ENCODE results near the gene LUC7L. TPM values are rescaled to one million over a fixed set of nuclear protein-coding genes. Genes with fewer than 3 reads are reported as not detected.

LUC7L gene
- total RNA-seq, result 100 to 1,000 TPM in 1 of 2 donors, 10 to 100 TPM in 1; 63.4 to 117 TPM
- 100 to 1,000 TPM; 158 to 199 TPM for polyA plus RNA-seq (ENCODE audit: insufficient read length in 2 of 2)
- long read RNA-seq, donor 1, transcript LUC7L-201 (10 exons, 1,456 nt), result major isoform, 7 of 35 reads
- long read RNA-seq, donor 1, partial matches to known transcripts, result 17 of 35 reads
- long read RNA-seq, donor 1, other reads (novel, unspliced or antisense), result 0 of 35 reads
- long read RNA-seq, donor 2, partial matches to known transcripts, result 0 of 5 reads
- long read RNA-seq, donor 2, other reads (novel, unspliced or antisense), result 0 of 5 reads
- long read RNA-seq, donor 3, partial matches to known transcripts, result 3,584 of 3,647 reads
- long read RNA-seq, donor 3, other reads (novel, unspliced or antisense), result 56 of 3,647 reads
- long read RNA-seq, donor 4, transcript LUC7L-201 (10 exons, 1,456 nt), result major isoform, 7 of 50 reads
- long read RNA-seq, donor 4, partial matches to known transcripts, result 33 of 50 reads
- long read RNA-seq, donor 4, other reads (novel, unspliced or antisense), result 0 of 50 reads

GRCh38 chr16:228852-229730, at the start of gene LUC7L:
TSS of gene LUC7L (minus strand) at chr16:229449. CDS start at chr16:229339, 110 bp downstream.
- Histone ChIP-seq H3K4me1 (ENCODE audit: control insufficient read depth, insufficient read depth, low read length) (peaks cover 14% of the 10 kb centered on the region), H3K4me3 (ENCODE audit: low read depth, low read length) (peak within 1 kb of the TSS; percentile 94), H3K36me3 (ENCODE audit: control insufficient read depth, insufficient read depth, low read length) (peaks cover 23% of the 10 kb centered on the region), H3K27ac (ENCODE audit: low read depth, low read length) (peak within 1 kb of the TSS; percentile 98), H3K9me3 (ENCODE audit: control insufficient read depth, insufficient read depth, low read length) (no peaks in the 10 kb centered on the region), H3K27me3 (ENCODE audit: control insufficient read depth, insufficient read depth, low read length) (no peaks in the 10 kb centered on the region)
- DNase-seq (ENCODE audit: low read depth in 4 of 6, low spot score in 6 of 6), result peak; percentile 88 to 98 (median 92)
- WGBS (ENCODE audit: insufficient coverage), result under 1% methylated on average over 75 of the region's 88 CpGs

GRCh38 chr16:278863-279366, 49.7 kb upstream of the LUC7L start:
- Histone ChIP-seq H3K4me1 (ENCODE audit: control insufficient read depth, insufficient read depth, low read length) (peaks cover 39% of the 10 kb centered on the region), H3K36me3 (ENCODE audit: control insufficient read depth, insufficient read depth, low read length) (peaks cover 18% of the 10 kb centered on the region), H3K27me3 (ENCODE audit: control insufficient read depth, insufficient read depth, low read length) (peaks cover 34% of the 10 kb centered on the region), H3K4me3 (ENCODE audit: low read depth, low read length) (no peak overlapping the region), H3K27ac (ENCODE audit: low read depth, low read length) (no peak overlapping the region), H3K9me3 (ENCODE audit: control insufficient read depth, insufficient read depth, low read length) (no peaks in the 10 kb centered on the region)
- 60% methylated on average over 2 of the region's 6 CpGs for WGBS (ENCODE audit: insufficient coverage)
- peak in 3 of 6 donors; percentile 12 to 44 (median 27) for DNase-seq (ENCODE audit: low read depth in 4 of 6, low spot score in 6 of 6)

- Histone ChIP-seq H3K27me3 (ENCODE audit: control insufficient read depth, insufficient read depth, low read length) (peaks cover 27% of the 10 kb centered on the region), H3K4me1 (ENCODE audit: control insufficient read depth, insufficient read depth, low read length) (peaks cover 34% of the 10 kb centered on the region), H3K36me3 (ENCODE audit: control insufficient read depth, insufficient read depth, low read length) (peaks cover 18% of the 10 kb centered on the region), H3K27ac (ENCODE audit: low read depth, low read length) (no peak overlapping the region), H3K9me3 (ENCODE audit: control insufficient read depth, insufficient read depth, low read length) (no peaks in the 10 kb centered on the region), H3K4me3 (ENCODE audit: low read depth, low read length) (no peak overlapping the region)
- 64% methylated on average over 16 of the region's 20 CpGs for WGBS (ENCODE audit: insufficient coverage)
- DNase-seq (ENCODE audit: low read depth in 4 of 6, low spot score in 6 of 6), result no peak
These were observed 47.3 kb upstream of the LUC7L start for GRCh38 chr16:276426-277077.

- Histone ChIP-seq H3K4me1 (ENCODE audit: control insufficient read depth, insufficient read depth, low read length) (peaks cover 26% of the 10 kb centered on the region), H3K27ac (ENCODE audit: low read depth, low read length) (no peak within 1 kb of the TSS), H3K36me3 (ENCODE audit: control insufficient read depth, insufficient read depth, low read length) (peaks cover 24% of the 10 kb centered on the region), H3K9me3 (ENCODE audit: control insufficient read depth, insufficient read depth, low read length) (no peaks in the 10 kb centered on the region), H3K27me3 (ENCODE audit: control insufficient read depth, insufficient read depth, low read length) (peaks cover 20% of the 10 kb centered on the region), H3K4me3 (ENCODE audit: low read depth, low read length) (peak within 1 kb of the TSS; percentile 22)
- WGBS (ENCODE audit: insufficient coverage), result under 1% methylated on average over 56 of the region's 56 CpGs
- no peak for DNase-seq (ENCODE audit: low read depth in 4 of 6, low spot score in 6 of 6)
These were observed 46.6 kb upstream of the LUC7L start, which contains the start of gene RGS11 for GRCh38 chr16:275786-276232. TSS of gene RGS11 (minus strand) at chr16:275944. CDS start at chr16:275911, 33 bp downstream.

GRCh38 chr16:275041-275641, 45.9 kb upstream of the LUC7L start:
- Histone ChIP-seq H3K27ac (ENCODE audit: low read depth, low read length) (no peak overlapping the region), H3K9me3 (ENCODE audit: control insufficient read depth, insufficient read depth, low read length) (no peaks in the 10 kb centered on the region), H3K4me1 (ENCODE audit: control insufficient read depth, insufficient read depth, low read length) (peaks cover 25% of the 10 kb centered on the region), H3K4me3 (ENCODE audit: low read depth, low read length) (peak overlapping the region; percentile 22), H3K27me3 (ENCODE audit: control insufficient read depth, insufficient read depth, low read length) (peaks cover 18% of the 10 kb centered on the region), H3K36me3 (ENCODE audit: control insufficient read depth, insufficient read depth, low read length) (peaks cover 31% of the 10 kb centered on the region)
- DNase-seq (ENCODE audit: low read depth in 4 of 6, low spot score in 6 of 6), result peak in 2 of 6 donors; percentile 36 to 68
- under 1% methylated on average over 47 of the region's 58 CpGs for WGBS (ENCODE audit: insufficient coverage)

- Histone ChIP-seq H3K36me3 (ENCODE audit: control insufficient read depth, insufficient read depth, low read length) (peaks cover 44% of the 10 kb centered on the region), H3K4me1 (ENCODE audit: control insufficient read depth, insufficient read depth, low read length) (peaks cover 21% of the 10 kb centered on the region), H3K27ac (ENCODE audit: low read depth, low read length) (no peak overlapping the region), H3K27me3 (ENCODE audit: control insufficient read depth, insufficient read depth, low read length) (peaks cover 12% of the 10 kb centered on the region), H3K4me3 (ENCODE audit: low read depth, low read length) (no peak overlapping the region), H3K9me3 (ENCODE audit: control insufficient read depth, insufficient read depth, low read length) (no peaks in the 10 kb centered on the region)
- no peak for DNase-seq (ENCODE audit: low read depth in 4 of 6, low spot score in 6 of 6)
- WGBS (ENCODE audit: insufficient coverage), result 80% methylated on average over 24 of the region's 30 CpGs
These were observed 44.5 kb upstream of the LUC7L start for GRCh38 chr16:273547-274421.

- Histone ChIP-seq H3K4me1 (ENCODE audit: control insufficient read depth, insufficient read depth, low read length) (peaks cover 21% of the 10 kb centered on the region), H3K27me3 (ENCODE audit: control insufficient read depth, insufficient read depth, low read length) (peaks cover 12% of the 10 kb centered on the region), H3K9me3 (ENCODE audit: control insufficient read depth, insufficient read depth, low read length) (no peaks in the 10 kb centered on the region), H3K36me3 (ENCODE audit: control insufficient read depth, insufficient read depth, low read length) (peaks cover 49% of the 10 kb centered on the region), H3K27ac (ENCODE audit: low read depth, low read length) (no peak overlapping the region), H3K4me3 (ENCODE audit: low read depth, low read length) (no peak overlapping the region)
- DNase-seq (ENCODE audit: low read depth in 4 of 6, low spot score in 6 of 6), result no peak
- 64% methylated on average over 27 of the region's 36 CpGs for WGBS (ENCODE audit: insufficient coverage)
These were observed 43.6 kb upstream of the LUC7L start for GRCh38 chr16:272633-273546.

Measured in spinal cord (tissue), 10 donors.